H9 (cell line): ENCODE measurements around the gene LPO. TPM values are rescaled to one million over a fixed set of nuclear protein-coding genes. Genes with fewer than 3 reads are reported as not detected.

Experiments used
- DNase-seq: peaks from one replicate; pipeline ENCODE4 v3.0.0-alpha.2; 2017
- H2AFZ ChIP-seq: one replicate; pipeline ENCODE4 v1.6.1; 2013; ENCODE audit warnings: mild to moderate bottlenecking, low read length, control low read depth, moderate library complexity
- H2AK5ac ChIP-seq: 2 replicates; pipeline ENCODE4 v1.6.1; 2013; ENCODE audit warnings: low read length, control low read depth, mixed read lengths; ENCODE audit not compliant: insufficient read length
- H2BK120ac ChIP-seq: one replicate; pipeline ENCODE4 v1.6.1; 2013; ENCODE audit warnings: low read depth, mild to moderate bottlenecking, low read length, control low read depth, inconsistent platforms; ENCODE audit not compliant: poor library complexity, severe bottlenecking
- H2BK12ac ChIP-seq: 2 replicates; pipeline ENCODE4 v1.6.1; 2013; ENCODE audit warnings: low read length, control low read depth, mixed read lengths, low read depth; ENCODE audit not compliant: insufficient read length
- H2BK15ac ChIP-seq: 2 replicates; pipeline ENCODE4 v1.6.1; 2013; ENCODE audit warnings: low read depth, low read length, control low read depth
- H2BK20ac ChIP-seq: one replicate; pipeline ENCODE4 v1.6.1; 2013; ENCODE audit warnings: low read depth, mild to moderate bottlenecking, low read length, control low read depth, inconsistent platforms; ENCODE audit not compliant: poor library complexity, severe bottlenecking
- H2BK5ac ChIP-seq: 2 replicates; pipeline ENCODE4 v1.6.1; 2013; ENCODE audit warnings: low read length, control low read depth, mixed read lengths; ENCODE audit not compliant: insufficient read length
- H3K14ac ChIP-seq: 2 replicates; pipeline ENCODE4 v1.6.1; 2013; ENCODE audit warnings: low read length, control low read depth; ENCODE audit not compliant: insufficient read depth
- H3K18ac ChIP-seq: 2 replicates; pipeline ENCODE4 v1.6.1; 2013; ENCODE audit warnings: low read depth, mild to moderate bottlenecking, mixed read lengths, low read length, control low read depth; ENCODE audit not compliant: insufficient read length
- H3K23ac ChIP-seq: 2 replicates; pipeline ENCODE4 v1.6.1; 2013; ENCODE audit warnings: low read length, control low read depth, mixed read lengths, low read depth; ENCODE audit not compliant: insufficient read length
- H3K23me2 ChIP-seq: 2 replicates; pipeline ENCODE4 v1.6.1; 2013; ENCODE audit warnings: low read depth, mild to moderate bottlenecking, mixed read lengths, low read length, control low read depth; ENCODE audit not compliant: insufficient read length, poor library complexity, severe bottlenecking
- H3K27ac ChIP-seq: 2 replicates; pipeline ENCODE4 v1.5.1; 2013; ENCODE audit warnings: low read length, control low read depth, mixed read lengths, low read depth; ENCODE audit not compliant: insufficient read length
- H3K27me3 ChIP-seq: 2 replicates; pipeline ENCODE4 v1.6.1; 2013; ENCODE audit warnings: low read length, control low read depth, inconsistent platforms; ENCODE audit not compliant: insufficient read depth
- H3K4ac ChIP-seq: 2 replicates; pipeline ENCODE4 v1.6.1; 2013; ENCODE audit warnings: low read depth, mild to moderate bottlenecking, control low read depth, inconsistent platforms, low read length, moderate library complexity
- H3K4me1 ChIP-seq: 2 replicates; pipeline ENCODE4 v1.6.1; 2013; ENCODE audit warnings: low read length, control low read depth, inconsistent platforms; ENCODE audit not compliant: insufficient read depth
- H3K4me2 ChIP-seq: 2 replicates; pipeline ENCODE4 v1.6.1; 2013; ENCODE audit warnings: low read length, control low read depth, mixed read lengths; ENCODE audit not compliant: insufficient read length, insufficient read depth
- H3K56ac ChIP-seq: 2 replicates; pipeline ENCODE4 v1.6.1; 2013; ENCODE audit warnings: low read depth, mild to moderate bottlenecking, mixed read lengths, low read length, control low read depth; ENCODE audit not compliant: insufficient read length
- H3K79me1 ChIP-seq: 2 replicates; pipeline ENCODE4 v1.6.1; 2013; ENCODE audit warnings: low read depth, mild to moderate bottlenecking, moderate library complexity, low read length, control low read depth, inconsistent platforms; ENCODE audit not compliant: insufficient read depth, poor library complexity, severe bottlenecking
- H3K79me2 ChIP-seq: 2 replicates; pipeline ENCODE4 v1.6.1; 2013; ENCODE audit warnings: low read length, control low read depth, inconsistent platforms; ENCODE audit not compliant: insufficient read depth
- H3K9ac ChIP-seq: 2 replicates; pipeline ENCODE4 v1.6.1; 2013; ENCODE audit warnings: low read length, control low read depth, mixed read lengths; ENCODE audit not compliant: insufficient read length; ENCODE audit errors: extremely low read depth
- H3K9me3 ChIP-seq: one replicate; pipeline ENCODE4 v1.6.1; 2013; ENCODE audit warnings: low read depth, low read length, inconsistent platforms; ENCODE audit not compliant: control insufficient read depth
- H3T11ph ChIP-seq: one replicate; pipeline ENCODE4 v1.6.1; 2013; ENCODE audit warnings: mild to moderate bottlenecking, low read length, control low read depth, inconsistent platforms
- H4K20me1 ChIP-seq: one replicate; pipeline ENCODE4 v1.6.1; 2013; ENCODE audit not compliant: control insufficient read depth, insufficient read length, insufficient read depth
- H4K5ac ChIP-seq: 2 replicates; pipeline ENCODE4 v1.6.1; 2013; ENCODE audit warnings: low read depth, mild to moderate bottlenecking, mixed read lengths, low read length, control low read depth; ENCODE audit not compliant: insufficient read length
- H4K8ac ChIP-seq: replicated peaks from 2 replicates; pipeline ENCODE4 v1.6.1; 2013; ENCODE audit warnings: low read length, control low read depth, mixed read lengths, low read depth; ENCODE audit not compliant: insufficient read length
- H4K91ac ChIP-seq: 2 replicates; pipeline ENCODE4 v1.6.1; 2013; ENCODE audit warnings: low read depth, mild to moderate bottlenecking, moderate library complexity, mixed read lengths, low read length, control low read depth; ENCODE audit not compliant: insufficient read length
- H3K27ac Mint-ChIP-seq, 3 experiments: 2 replicates in 2 of 3; 3 replicates in 1 of 3; pipeline ENCODE4 v1.8.0; 2020 to 2021; ENCODE audit warnings: mixed read lengths in 3 of 3, mild to moderate bottlenecking in 1 of 3, moderate library complexity in 1 of 3
- H3K27me3 Mint-ChIP-seq: 2 replicates; pipeline ENCODE4 v1.8.0; 2021; ENCODE audit warnings: low read depth, mild to moderate bottlenecking, moderate library complexity, mixed read lengths
- H3K36me3 Mint-ChIP-seq, 3 experiments: 2 replicates in 2 of 3; 3 replicates in 1 of 3; pipeline ENCODE4 v1.8.0; 2020 to 2021; ENCODE audit warnings: low read depth in 3 of 3, mixed read lengths in 3 of 3; ENCODE audit not compliant: insufficient read depth in 1 of 3
- H3K4me1 Mint-ChIP-seq, 2 experiments: 2 replicates each; pipeline ENCODE4 v1.8.0; 2020; ENCODE audit warnings: mixed read lengths in 2 of 2
- H3K4me3 Mint-ChIP-seq, 2 experiments: 2 replicates in 1 of 2; 3 replicates in 1 of 2; pipeline ENCODE4 v1.8.0; 2020 to 2021; ENCODE audit warnings: mild to moderate bottlenecking in 2 of 2, mixed read lengths in 2 of 2, moderate library complexity in 1 of 2
- H3K9me3 Mint-ChIP-seq, 2 experiments: 2 replicates in 1 of 2; 3 replicates in 1 of 2; pipeline ENCODE4 v1.8.0; 2020; ENCODE audit warnings: mild to moderate bottlenecking in 2 of 2, mixed read lengths in 2 of 2, moderate library complexity in 1 of 2
- CTCF ChIP-seq: fragments of 200-600 bp; sonication (generic); conservative IDR thresholded peaks from 3 replicates; pipeline ENCODE4 v1.8.0; 2021; ENCODE audit warnings: antibody characterized with exemption, mild to moderate bottlenecking
- WGBS: extraction: QIAGEN DNeasy Blood & Tissue Kit; methylation state at CpG from one replicate; pipeline ENCODE4 v1.1.7; 2013; ENCODE audit warnings: missing lambda C conversion rate, low lambda C conversion rate, mixed read lengths; ENCODE audit not compliant: insufficient read length; ENCODE audit errors: extremely low coverage; 5-methylcytosine and 5-hydroxymethylcytosine counted together
- total RNA-seq: library from RNA; stranded (reverse); gene quantifications from 2 replicates; pipeline ENCODE4 v1.2.1, GENCODE V29; 2021

The LPO gene
- total RNA-seq, 1 experiment from 2014 or later = 0.17 TPM

DNA sequence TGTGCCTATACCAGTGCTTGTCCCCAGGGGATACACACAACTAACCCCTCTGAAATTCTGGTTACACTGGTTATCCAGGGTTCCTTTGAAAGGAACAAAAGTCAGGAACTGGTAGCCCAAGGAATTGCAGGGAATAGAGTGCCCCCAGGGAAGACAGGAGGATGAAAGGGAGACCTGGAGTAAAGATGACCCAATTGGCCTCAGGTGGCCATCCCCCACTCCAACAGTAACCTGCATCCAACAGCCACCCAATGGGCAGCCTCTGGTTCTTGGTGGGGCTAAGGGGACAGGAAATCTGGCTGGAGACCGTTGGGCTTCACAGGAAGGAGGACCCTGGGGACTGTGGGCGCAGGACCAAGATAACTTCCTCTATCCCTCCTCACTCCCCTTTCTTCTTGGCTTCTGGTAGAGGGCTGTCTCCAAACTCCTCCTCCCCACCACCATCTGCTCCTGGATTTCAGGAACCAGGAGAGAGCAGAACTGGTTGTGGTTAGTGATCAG, 43.2 kb downstream of the LPO start:
- no peak for TF ChIP-seq CTCF
- Histone ChIP-seq H3K4ac (no peak overlapping the region), H3K18ac (no peak overlapping the region), H4K20me1 (no peaks in the 10 kb centered on the region), H2BK15ac (no peak overlapping the region), H3K79me1 (no peaks in the 10 kb centered on the region), H4K8ac (no peak overlapping the region), H3K27ac (no peak overlapping the region), H3T11ph (no peak overlapping the region), H3K4me1 (peaks cover 3% of the 10 kb centered on the region; the same call in 1 of the 2 replicates), H2BK120ac (no peak overlapping the region), H3K23ac (no peak overlapping the region), H4K5ac (no peak overlapping the region), H3K79me2 (no peaks in the 10 kb centered on the region), H3K23me2 (no peaks in the 10 kb centered on the region), H2BK12ac (no peak overlapping the region), H3K14ac (no peak overlapping the region), H3K4me2 (no peak overlapping the region), H2AK5ac (no peak overlapping the region), H3K56ac (no peak overlapping the region), H3K9me3 (no peaks in the 10 kb centered on the region), H2AFZ (no peak overlapping the region), H2BK5ac (no peak overlapping the region), H3K9ac (no peak overlapping the region), H2BK20ac (no peak overlapping the region), H4K91ac (no peak overlapping the region), H3K27me3 (no peaks in the 10 kb centered on the region)
- no peaks in the 10 kb centered on the region for H3K9me3 Mint-ChIP-seq
- peaks cover 22 to 28% of the 10 kb centered on the region in 2 experiments for H3K4me1 Mint-ChIP-seq
- peaks cover 14% of the 10 kb centered on the region for H3K27me3 Mint-ChIP-seq
- DNase-seq = no peak
- no peak overlapping the region for H3K4me3 Mint-ChIP-seq
- no peak overlapping the region for H3K27ac Mint-ChIP-seq
- no CpG with 5 or more reads among the region's 2 CpGs for WGBS
- H3K36me3 Mint-ChIP-seq = no peaks in the 10 kb centered on the region; a peak in 1 of 7 replicates
